IPS-18a (cell line): ENCODE results near the gene PRPF39.

ENCODE experiments used
- H3K27ac ChIP-seq: one replicate; pipeline ENCODE4 v1.5.1; 2013; ENCODE audit warnings: low read length
- H3K27me3 ChIP-seq: one replicate; pipeline ENCODE4 v1.6.1; 2013; ENCODE audit warnings: mild to moderate bottlenecking, low read length; ENCODE audit not compliant: control insufficient read depth, insufficient read depth
- H3K36me3 ChIP-seq: one replicate; pipeline ENCODE4 v1.6.1; 2013; ENCODE audit warnings: low read depth, low read length; ENCODE audit not compliant: control insufficient read depth
- H3K4me1 ChIP-seq: one replicate; pipeline ENCODE4 v1.6.1; 2013; ENCODE audit warnings: low read depth, low read length; ENCODE audit not compliant: control insufficient read depth
- H3K4me3 ChIP-seq: one replicate; pipeline ENCODE4 v1.5.1; 2013; ENCODE audit warnings: low read length
- H3K9ac ChIP-seq: one replicate; pipeline ENCODE4 v1.6.1; 2013; ENCODE audit warnings: mild to moderate bottlenecking, low read length, moderate library complexity
- H3K9me3 ChIP-seq: one replicate; pipeline ENCODE4 v1.6.1; 2013; ENCODE audit warnings: low read depth, low read length; ENCODE audit not compliant: control insufficient read depth

PRPF39 gene, protein sequence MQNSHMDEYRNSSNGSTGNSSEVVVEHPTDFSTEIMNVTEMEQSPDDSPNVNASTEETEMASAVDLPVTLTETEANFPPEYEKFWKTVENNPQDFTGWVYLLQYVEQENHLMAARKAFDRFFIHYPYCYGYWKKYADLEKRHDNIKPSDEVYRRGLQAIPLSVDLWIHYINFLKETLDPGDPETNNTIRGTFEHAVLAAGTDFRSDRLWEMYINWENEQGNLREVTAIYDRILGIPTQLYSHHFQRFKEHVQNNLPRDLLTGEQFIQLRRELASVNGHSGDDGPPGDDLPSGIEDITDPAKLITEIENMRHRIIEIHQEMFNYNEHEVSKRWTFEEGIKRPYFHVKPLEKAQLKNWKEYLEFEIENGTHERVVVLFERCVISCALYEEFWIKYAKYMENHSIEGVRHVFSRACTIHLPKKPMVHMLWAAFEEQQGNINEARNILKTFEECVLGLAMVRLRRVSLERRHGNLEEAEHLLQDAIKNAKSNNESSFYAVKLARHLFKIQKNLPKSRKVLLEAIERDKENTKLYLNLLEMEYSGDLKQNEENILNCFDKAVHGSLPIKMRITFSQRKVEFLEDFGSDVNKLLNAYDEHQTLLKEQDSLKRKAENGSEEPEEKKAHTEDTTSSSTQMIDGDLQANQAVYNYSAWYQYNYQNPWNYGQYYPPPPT

DNA sequence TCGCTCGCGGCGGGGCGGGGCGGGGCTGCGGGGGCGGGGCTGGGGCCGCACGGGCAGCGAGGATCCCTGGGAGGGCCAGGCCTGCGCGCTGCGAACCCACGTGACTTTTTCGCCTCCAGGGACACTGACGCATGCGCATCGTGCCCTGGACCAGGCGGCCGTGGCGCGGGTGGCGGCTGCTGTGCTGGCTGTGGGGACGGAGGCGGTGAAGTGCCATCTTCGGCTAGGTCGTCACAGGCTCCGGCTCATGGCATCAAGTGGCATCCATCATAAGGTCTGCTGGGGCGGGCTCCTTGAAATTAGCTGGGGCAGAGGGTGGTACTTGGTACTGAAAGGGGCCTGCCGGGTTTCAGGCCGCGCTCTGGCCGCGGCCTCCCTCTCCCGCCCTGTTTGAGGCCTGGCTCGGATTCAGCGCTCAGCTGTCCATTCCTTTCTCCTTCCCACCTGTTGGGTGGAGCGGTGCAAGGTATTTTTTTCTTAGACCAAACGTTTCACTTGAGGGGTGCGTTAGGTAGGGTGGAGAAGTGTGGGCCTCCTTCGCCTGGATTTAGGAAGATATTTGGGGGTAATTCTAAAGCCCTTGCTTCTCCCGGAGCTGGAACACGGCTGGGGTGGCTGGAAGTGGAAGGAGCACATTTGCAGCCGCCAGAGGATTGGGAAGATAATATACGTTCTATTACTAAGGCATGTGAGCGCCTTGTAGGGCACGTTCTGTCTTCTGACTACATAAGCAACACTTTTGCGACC, at the start of gene PRPF39:
Gene PRPF39 (plus strand): TSS at position 141 of the 747 bp plus-strand sequence. CDS start 11,124 bp downstream, outside the sequence.
- peak within 1 kb of the TSS; percentile 89 for H3K4me3 ChIP-seq
- H3K9ac ChIP-seq = peak within 1 kb of the TSS; percentile 94
- H3K27me3 ChIP-seq = no peaks in the 10 kb centered on the region
- peak within 1 kb of the TSS; percentile 74 for H3K27ac ChIP-seq
- H3K9me3 ChIP-seq = no peaks in the 10 kb centered on the region
- H3K36me3 ChIP-seq = no peaks in the 10 kb centered on the region
- peaks cover 12% of the 10 kb centered on the region for H3K4me1 ChIP-seq

DNA sequence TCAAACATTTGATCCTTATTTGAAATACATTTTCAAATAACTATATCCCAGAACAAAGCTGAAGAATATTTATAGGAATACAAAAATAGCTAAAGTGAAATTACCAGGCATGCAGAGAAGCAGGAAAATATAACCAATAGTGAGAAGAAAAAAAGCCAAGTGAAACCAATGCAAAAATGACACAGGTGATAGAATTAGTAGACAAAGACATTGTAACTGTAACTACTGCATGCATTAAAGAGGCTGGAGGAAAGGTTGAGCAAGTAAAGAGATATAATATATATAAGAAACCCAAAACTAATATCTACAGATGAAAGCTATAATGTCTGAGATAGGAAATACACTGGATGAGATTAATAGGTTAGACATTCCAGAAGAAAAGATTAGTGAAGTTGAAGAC, 49.2 kb upstream of the PRPF39 start:
- peaks cover 8% of the 10 kb centered on the region for H3K36me3 ChIP-seq

DNA sequence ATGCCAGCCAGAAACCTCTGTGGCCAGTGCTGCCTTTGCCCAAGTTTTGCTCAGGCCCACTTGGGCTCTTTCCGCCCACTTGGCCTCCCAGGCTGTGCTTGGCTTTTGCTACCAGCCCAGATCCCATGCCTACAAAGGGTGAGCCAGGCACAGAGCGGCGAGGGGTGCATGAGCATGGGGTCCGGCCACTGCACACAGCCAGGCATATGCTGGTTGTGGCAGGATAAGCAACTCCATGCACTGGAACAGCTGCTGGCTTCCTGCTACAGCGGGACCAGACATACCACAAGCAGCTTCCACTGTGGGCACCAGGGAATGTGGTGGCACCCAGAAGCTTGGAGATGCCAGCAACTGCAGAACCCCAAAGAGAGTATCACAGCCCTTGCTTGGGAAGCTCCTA, 45.7 kb upstream of the PRPF39 start:
- peaks cover 5% of the 10 kb centered on the region for H3K9me3 ChIP-seq
- no peak overlapping the region for H3K4me3 ChIP-seq
- no peaks in the 10 kb centered on the region for H3K4me1 ChIP-seq
- H3K27ac ChIP-seq = no peak overlapping the region
- H3K36me3 ChIP-seq = peaks cover 2% of the 10 kb centered on the region
- H3K9ac ChIP-seq = no peak overlapping the region
- no peaks in the 10 kb centered on the region for H3K27me3 ChIP-seq

More for the DNA sequence above, 49.2 kb upstream of the PRPF39 start:
- no peak overlapping the region for H3K27ac ChIP-seq
- no peak overlapping the region for H3K4me3 ChIP-seq
- no peaks in the 10 kb centered on the region for H3K27me3 ChIP-seq
- no peak overlapping the region for H3K9ac ChIP-seq
- H3K4me1 ChIP-seq = no peaks in the 10 kb centered on the region
- peaks cover 5% of the 10 kb centered on the region for H3K9me3 ChIP-seq

DNA sequence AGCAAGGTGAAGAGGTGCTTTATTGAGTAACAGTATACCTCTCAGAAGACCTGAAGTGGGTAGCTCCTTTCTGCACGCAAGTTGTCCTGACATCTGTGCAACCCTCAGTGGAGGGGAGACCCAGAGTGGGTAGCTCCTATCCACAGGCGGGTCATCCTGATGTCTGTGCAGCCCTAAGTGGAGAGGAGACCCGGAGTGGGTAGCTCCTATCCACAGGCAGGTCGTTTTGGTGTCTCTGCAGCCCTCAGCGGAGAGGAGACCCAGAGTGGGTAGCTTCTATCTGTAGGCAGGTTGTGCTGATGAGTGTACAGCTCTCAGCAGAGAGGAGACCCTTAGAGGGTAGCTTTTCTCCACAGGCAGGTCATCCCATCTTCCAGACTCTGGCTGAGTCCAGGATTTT, 45.1 kb upstream of the PRPF39 start:
- Histone ChIP-seq H3K27me3 (no peaks in the 10 kb centered on the region), H3K4me1 (no peaks in the 10 kb centered on the region), H3K9ac (no peak overlapping the region), H3K36me3 (peaks cover 7% of the 10 kb centered on the region), H3K27ac (no peak overlapping the region), H3K9me3 (peaks cover 5% of the 10 kb centered on the region), H3K4me3 (no peak overlapping the region)

DNA sequence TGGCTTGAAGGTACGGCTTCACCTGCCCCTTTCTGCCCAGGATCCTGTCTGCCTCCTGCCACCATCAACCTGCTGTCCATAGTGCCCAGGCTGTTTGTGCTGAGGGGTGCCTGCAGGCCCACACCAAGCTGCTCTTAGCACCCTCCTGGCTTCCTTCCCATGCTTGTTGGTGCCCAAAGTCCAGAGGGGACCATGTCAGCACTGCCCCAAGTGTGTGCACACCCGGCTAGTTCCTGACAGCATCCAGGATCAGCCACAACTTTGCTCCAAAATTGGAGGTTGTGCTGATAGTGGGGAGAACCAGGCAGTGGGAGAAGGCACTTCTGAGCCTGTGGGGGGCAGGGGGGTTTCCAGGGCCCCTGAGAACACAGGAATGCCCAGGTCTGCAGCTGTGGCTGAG, 44.5 kb upstream of the PRPF39 start:
- Histone ChIP-seq H3K36me3 (peaks cover 7% of the 10 kb centered on the region), H3K27ac (no peak overlapping the region), H3K9me3 (peaks cover 5% of the 10 kb centered on the region), H3K4me1 (no peaks in the 10 kb centered on the region), H3K4me3 (no peak overlapping the region), H3K27me3 (no peaks in the 10 kb centered on the region), H3K9ac (no peak overlapping the region)

DNA sequence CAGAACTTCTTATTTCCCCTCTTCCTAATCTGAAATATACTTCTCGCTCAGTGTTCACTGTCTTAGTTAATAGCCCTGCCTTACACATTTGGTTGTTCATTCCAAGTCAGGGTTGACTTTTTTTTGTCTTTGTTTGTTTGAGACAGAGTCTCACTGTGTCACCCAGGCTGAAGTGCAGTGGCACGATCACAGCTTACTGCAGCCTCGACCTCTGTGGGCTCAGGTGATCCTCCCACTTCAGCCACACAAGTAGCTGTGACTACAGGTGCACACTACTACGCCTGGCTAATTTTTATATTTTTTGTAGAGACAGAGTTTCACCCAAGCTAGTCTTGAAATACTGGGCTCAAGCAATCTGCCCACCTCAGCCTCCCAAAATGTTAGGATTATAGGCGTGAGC, 42.3 kb upstream of the PRPF39 start:
- Histone ChIP-seq H3K9ac (no peak overlapping the region), H3K36me3 (peaks cover 10% of the 10 kb centered on the region), H3K27me3 (no peaks in the 10 kb centered on the region), H3K4me3 (no peak overlapping the region), H3K4me1 (no peaks in the 10 kb centered on the region), H3K9me3 (peaks cover 5% of the 10 kb centered on the region), H3K27ac (no peak overlapping the region)

DNA sequence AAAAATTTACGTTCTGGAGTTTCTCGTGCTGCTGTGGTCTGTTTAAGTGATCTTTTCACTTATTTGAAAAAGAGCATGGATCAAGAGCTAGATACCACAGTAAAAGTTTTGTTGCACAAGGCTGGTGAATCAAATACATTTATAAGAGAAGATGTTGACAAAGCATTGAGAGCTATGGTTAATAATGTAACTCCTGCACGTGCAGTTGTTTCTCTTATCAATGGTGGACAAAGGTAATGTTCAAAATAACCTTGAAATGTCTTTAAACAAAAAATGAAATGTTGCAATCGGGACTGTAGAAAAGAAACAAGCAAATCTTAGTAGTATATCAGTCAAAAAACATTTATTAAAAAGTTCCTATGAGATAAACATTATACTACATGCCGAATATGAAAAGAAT, 39.3 kb upstream of the PRPF39 start:
- H3K4me1 ChIP-seq = no peaks in the 10 kb centered on the region
- no peak overlapping the region for H3K27ac ChIP-seq
- peaks cover 10% of the 10 kb centered on the region for H3K36me3 ChIP-seq
- no peak overlapping the region for H3K4me3 ChIP-seq
- H3K9ac ChIP-seq = no peak overlapping the region
- no peaks in the 10 kb centered on the region for H3K9me3 ChIP-seq
- no peaks in the 10 kb centered on the region for H3K27me3 ChIP-seq

DNA sequence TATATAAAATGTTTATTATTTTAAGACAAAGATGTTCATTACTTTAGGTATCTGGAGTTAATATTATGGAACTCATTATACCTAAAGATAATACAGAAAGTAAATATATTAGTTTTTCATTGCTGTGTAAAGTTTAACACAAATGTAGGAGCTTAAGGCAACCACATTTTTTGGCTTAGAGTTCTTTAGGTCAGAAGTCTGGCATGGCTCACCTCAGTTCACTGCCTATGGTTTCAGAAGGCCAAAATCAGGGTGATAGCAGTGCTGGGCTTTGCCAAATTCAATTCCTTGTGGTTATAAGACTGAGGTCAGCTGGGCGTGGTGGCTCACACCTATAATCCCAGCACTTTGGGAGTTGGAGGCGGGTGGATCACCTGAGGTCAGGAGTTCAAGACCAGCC, 35.5 kb upstream of the PRPF39 start:
- Histone ChIP-seq H3K9ac (no peak overlapping the region), H3K36me3 (peaks cover 10% of the 10 kb centered on the region), H3K27ac (no peak overlapping the region), H3K9me3 (no peaks in the 10 kb centered on the region), H3K4me3 (no peak overlapping the region), H3K4me1 (no peaks in the 10 kb centered on the region), H3K27me3 (no peaks in the 10 kb centered on the region)

DNA sequence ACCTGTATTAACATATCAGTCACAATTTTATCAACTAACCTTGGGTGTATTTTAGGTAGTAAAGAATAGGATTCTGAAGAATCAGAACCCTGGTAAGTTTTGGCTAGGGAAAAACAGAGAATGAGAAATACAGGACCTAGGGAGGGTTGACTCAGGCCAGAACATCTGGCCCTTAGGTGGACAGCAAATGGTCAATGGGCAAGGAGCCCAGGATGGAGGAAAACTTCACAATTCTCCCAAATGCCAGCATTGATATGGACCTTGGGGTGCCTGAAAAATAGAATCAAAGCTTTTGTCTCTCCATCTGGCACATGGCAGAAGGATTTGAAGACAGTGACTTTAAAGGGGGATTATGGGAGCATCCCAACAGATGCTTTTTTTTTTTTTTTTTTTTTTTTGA, 32.7 kb upstream of the PRPF39 start:
- Histone ChIP-seq H3K9me3 (no peaks in the 10 kb centered on the region), H3K9ac (no peak overlapping the region), H3K27ac (no peak overlapping the region), H3K36me3 (peaks cover 4% of the 10 kb centered on the region), H3K27me3 (no peaks in the 10 kb centered on the region), H3K4me3 (no peak overlapping the region), H3K4me1 (no peaks in the 10 kb centered on the region)

DNA sequence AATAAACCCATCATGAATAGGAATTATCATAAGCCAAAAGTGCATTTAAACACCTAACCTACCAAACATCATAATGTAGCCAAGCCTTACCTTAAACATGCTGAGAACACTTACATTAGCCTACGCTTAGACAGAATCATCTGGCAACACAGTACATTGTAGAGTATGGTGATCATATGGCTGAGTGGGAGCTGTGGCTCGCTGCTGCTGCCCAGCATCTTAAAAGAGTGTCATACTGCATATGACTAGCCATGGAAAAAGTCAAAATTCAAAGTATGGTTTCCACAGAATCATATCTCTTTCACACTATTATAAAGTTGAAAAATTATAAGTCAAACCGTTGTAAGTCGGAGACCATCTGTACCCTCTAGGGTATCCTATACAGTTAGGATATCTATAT, 32.0 kb upstream of the PRPF39 start:
- no peaks in the 10 kb centered on the region for H3K9me3 ChIP-seq
- no peak overlapping the region for H3K9ac ChIP-seq
- peaks cover 3% of the 10 kb centered on the region for H3K36me3 ChIP-seq
- H3K27ac ChIP-seq = no peak overlapping the region
- no peak overlapping the region for H3K4me3 ChIP-seq
- no peaks in the 10 kb centered on the region for H3K27me3 ChIP-seq
- no peaks in the 10 kb centered on the region for H3K4me1 ChIP-seq

DNA sequence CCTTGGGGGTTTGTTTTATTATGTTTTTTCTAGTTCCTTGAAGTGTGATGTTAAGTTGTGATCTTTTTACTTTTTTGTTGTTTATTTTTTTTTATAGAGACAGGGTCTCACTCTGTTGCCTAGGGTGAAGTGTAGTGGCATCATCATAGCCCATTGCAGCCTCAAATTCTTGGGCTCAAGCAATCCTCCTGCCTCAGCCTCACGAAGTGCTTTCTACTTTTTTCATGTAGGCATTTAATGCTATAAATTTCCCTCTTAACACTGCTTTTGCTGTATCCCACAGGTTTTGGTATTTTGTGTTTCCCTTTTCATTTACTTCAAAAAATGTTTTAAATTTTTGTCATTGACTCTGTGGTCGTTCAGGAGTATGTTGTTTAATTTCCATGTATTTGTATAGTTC, 26.6 kb upstream of the PRPF39 start:
- Histone ChIP-seq H3K4me1 (no peaks in the 10 kb centered on the region), H3K36me3 (peaks cover 3% of the 10 kb centered on the region), H3K9me3 (no peaks in the 10 kb centered on the region), H3K4me3 (no peak overlapping the region), H3K27me3 (no peaks in the 10 kb centered on the region), H3K27ac (no peak overlapping the region), H3K9ac (no peak overlapping the region)
